Measurements from ENCODE around the gene DHODH.

- no peak for TF ChIP-seq POLR2A (IDR thresholded peaks at IDR 0.05; ENCODE audit: low read depth)
- no peak for TF ChIP-seq POLR2AphosphoS5 (IDR thresholded peaks at IDR 0.05)
These were observed 55.9 kb downstream of the DHODH start for GRCh38 chr16:72064361-72064894.

Data from esophagus muscularis mucosa (tissue), 2 donors.